HG03457 (cell line): ENCODE results near the gene SYNPO.

Source experiments
- ATAC-seq: cut with Tn5 transposase; IDR thresholded peaks from one replicate; pipeline ENCODE4 v1.9.1; 2021; ENCODE audit warnings: moderate number of reproducible peaks; ENCODE audit not compliant: unreplicated experiment

The SYNPO gene

GRCh38 chr5:150656191-150657132, 16.0 kb downstream of the SYNPO start:
- peak; percentile 58 for ATAC-seq

GRCh38 chr5:150658121-150658520, 17.7 kb downstream of the SYNPO start:
- no peak for ATAC-seq

GRCh38 chr5:150658699-150659265, 18.3 kb downstream of the SYNPO start:
- ATAC-seq: no peak

- no peak for ATAC-seq
These were observed 19.1 kb downstream of the SYNPO start for GRCh38 chr5:150659360-150660107.

GRCh38 chr5:150660108-150660831, 19.8 kb downstream of the SYNPO start:
- ATAC-seq: no peak

- ATAC-seq: no peak
These were observed 20.6 kb downstream of the SYNPO start, which contains the start of gene MYOZ3 for GRCh38 chr5:150661086-150661485. Gene MYOZ3, plus strand, starts transcription at chr5:150661251. Its CDS starts 1,691 bp downstream, at chr5:150662942.

- no peak for ATAC-seq
These were observed 21.5 kb downstream of the SYNPO start for GRCh38 chr5:150661821-150662596.

GRCh38 chr5:150662731-150663516, 22.5 kb downstream of the SYNPO start:
- ATAC-seq: no peak

GRCh38 chr5:150663936-150664335, 23.5 kb downstream of the SYNPO start:
- no peak for ATAC-seq

- no peak for ATAC-seq
These were observed 24.6 kb downstream of the SYNPO start for GRCh38 chr5:150665044-150665443.

- no peak for ATAC-seq
These were observed 30.0 kb downstream of the SYNPO start for GRCh38 chr5:150670275-150670947.

GRCh38 chr5:150670948-150671310, 30.5 kb downstream of the SYNPO start:
- ATAC-seq: no peak

- no peak for ATAC-seq
These were observed 31.2 kb downstream of the SYNPO start for GRCh38 chr5:150671509-150672236.

- no peak for ATAC-seq
These were observed 31.9 kb downstream of the SYNPO start for GRCh38 chr5:150672237-150672883.

- ATAC-seq: no peak
These were observed 32.4 kb downstream of the SYNPO start for GRCh38 chr5:150672884-150673275.

- ATAC-seq: no peak
These were observed 33.9 kb downstream of the SYNPO start for GRCh38 chr5:150674341-150674821.

- ATAC-seq: no peak
These were observed 34.6 kb downstream of the SYNPO start for GRCh38 chr5:150675069-150675468.
